ENCODE data around the gene XYLT2. TPM values are rescaled to one million over a fixed set of nuclear protein-coding genes. Genes with fewer than 3 reads are reported as not detected.
A peak's percentile ranks its signal among the peaks of the same experiment; 100 is the strongest.

XYLT2 gene
- total and polyA plus RNA-seq, 4 experiments from 2014 or later: 7.7 to 41.1 (median 29.2) TPM

GRCh38 chr17:50363217-50364060 is 17.5 kb downstream of the XYLT2 start:
- Histone ChIP-seq H3K4me1 (ENCODE audit: insufficient read depth, low read length) (peaks cover 7% of the 10 kb centered on the region), H3K4me3 (ENCODE audit: low read length in 2 of 2) (no peak overlapping the region), H3K9me3 (ENCODE audit: control insufficient read depth in 1 of 2, low read length in 2 of 2) (no peaks in the 10 kb centered on the region), H3K36me3 (ENCODE audit: insufficient read depth, low read length) (peaks cover 35% of the 10 kb centered on the region), H3K27ac (ENCODE audit: low read depth, low read length) (no peak overlapping the region), H3K27me3 (ENCODE audit: insufficient read depth, low read length) (no peaks in the 10 kb centered on the region)
- ChIA-PET POLR2A (ENCODE audit: partially characterized antibody) (interaction anchor here (1.6 to 2.7 kb wide), 3 partner anchors 9 to 34 kb away, joined by 4 to 25 read pairs (median 20); partner anchors contain the start of genes EME1, LRRC59, MRPL27 and XYLT2), CTCF (ENCODE audit: partially characterized antibody) (interaction anchor here (0.8 to 3.1 kb wide), 11 partner anchors 9 to 141 kb away, joined by 3 to 77 read pairs (median 11); partner anchors contain the start of genes EME1, LRRC59, MRPL27 and RSAD1)
- DNase-seq: no peak
- intact Hi-C loops (cut with micrococcal nuclease): loop anchor here (2.0 kb wide), 1 partner anchor 115 kb away; the partner anchor contains the start of gene RSAD1
- no peaks in the 10 kb centered on the region for H3K9me3 Mint-ChIP-seq
- peaks cover 8 to 10% (median 9%) of the 10 kb centered on the region in 4 donors for H3K4me1 Mint-ChIP-seq
- peak overlapping the region in 2 of 7 donors; percentile 37 to 68 for H3K27ac Mint-ChIP-seq
- no peaks in the 10 kb centered on the region for H3K27me3 Mint-ChIP-seq
- H3K36me3 Mint-ChIP-seq: peaks cover 14 to 38% of the 10 kb centered on the region in 2 donors
- no peak overlapping the region for H3K4me3 Mint-ChIP-seq

DNA sequence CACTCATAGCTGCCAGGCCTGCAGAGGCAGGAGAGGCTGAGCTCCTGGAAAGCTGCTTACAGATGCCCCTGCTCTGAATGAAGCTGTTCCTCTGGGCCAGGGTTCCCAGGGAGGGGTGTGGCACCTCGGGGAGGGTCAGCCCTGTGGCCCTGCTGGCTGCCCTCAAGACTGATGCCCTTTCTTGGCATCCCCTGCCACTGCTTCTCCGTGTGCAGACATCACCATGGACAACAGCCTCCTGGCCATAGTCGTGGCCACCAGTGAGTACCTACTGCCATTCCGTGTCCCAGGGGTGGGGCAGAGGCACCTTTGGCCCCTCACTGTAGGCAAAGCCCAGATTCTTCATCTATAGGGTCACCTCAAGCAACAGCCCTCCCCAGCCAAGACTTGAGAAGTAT is 18.1 kb downstream of the XYLT2 start:
- Mint-ChIP-seq H3K4me1 (peaks cover 8 to 10% (median 9%) of the 10 kb centered on the region in 4 donors), H3K4me3 (no peak overlapping the region), H3K9me3 (no peaks in the 10 kb centered on the region), H3K27me3 (no peaks in the 10 kb centered on the region), H3K27ac (no peak overlapping the region), H3K36me3 (peaks cover 11 to 38% of the 10 kb centered on the region in 2 donors)
- Histone ChIP-seq H3K9me3 (ENCODE audit: control insufficient read depth in 1 of 2, low read length in 2 of 2) (no peaks in the 10 kb centered on the region), H3K27me3 (ENCODE audit: insufficient read depth, low read length) (no peaks in the 10 kb centered on the region), H3K4me3 (ENCODE audit: low read length in 2 of 2) (no peak overlapping the region), H3K36me3 (ENCODE audit: insufficient read depth, low read length) (peaks cover 35% of the 10 kb centered on the region), H3K4me1 (ENCODE audit: insufficient read depth, low read length) (peaks cover 7% of the 10 kb centered on the region), H3K27ac (ENCODE audit: low read depth, low read length) (no peak overlapping the region)
- ChIA-PET POLR2A (ENCODE audit: partially characterized antibody) (interaction anchor here (1.6 kb wide), 1 partner anchor 9 kb away, joined by 4 read pairs; the partner anchor contains the start of genes EME1 and MRPL27), CTCF (ENCODE audit: partially characterized antibody) (interaction anchor here (2.8 kb wide), 1 partner anchor 34 kb away, joined by 17 read pairs; the partner anchor contains the start of gene LRRC59)
- DNase-seq: no peak
- intact Hi-C loops (cut with micrococcal nuclease): no loop called here

GRCh38 chr17:50364715-50365114 is 18.8 kb downstream of the XYLT2 start:
- intact Hi-C loops (cut with micrococcal nuclease): no loop called here
- ChIA-PET CTCF (ENCODE audit: partially characterized antibody) (interaction anchor here (1.0 to 2.8 kb wide), 3 partner anchors 15 to 114 kb away, joined by 4 to 17 read pairs (median 4); partner anchors contain the start of gene LRRC59), POLR2A (ENCODE audit: partially characterized antibody) (interaction anchor here (1.4 to 1.6 kb wide), 2 partner anchors 8 to 19 kb away, joined by 3 to 4 read pairs; partner anchors contain the start of genes EME1, MRPL27 and XYLT2)
- Mint-ChIP-seq H3K27ac (no peak overlapping the region), H3K4me1 (peaks cover 8 to 10% (median 9%) of the 10 kb centered on the region in 4 donors), H3K9me3 (no peaks in the 10 kb centered on the region), H3K36me3 (peaks cover 11 to 40% of the 10 kb centered on the region in 2 donors), H3K4me3 (no peak overlapping the region), H3K27me3 (no peaks in the 10 kb centered on the region)
- H3K27ac ChIP-seq (ENCODE audit: low read depth, low read length): no peak overlapping the region
- H3K4me3 ChIP-seq (ENCODE audit: low read length in 2 of 2): no peak overlapping the region
- DNase-seq: no peak
- peaks cover 41% of the 10 kb centered on the region for H3K36me3 ChIP-seq (ENCODE audit: insufficient read depth, low read length)
- H3K27me3 ChIP-seq (ENCODE audit: insufficient read depth, low read length): no peaks in the 10 kb centered on the region
- H3K4me1 ChIP-seq (ENCODE audit: insufficient read depth, low read length): peaks cover 7% of the 10 kb centered on the region
- H3K9me3 ChIP-seq (ENCODE audit: control insufficient read depth in 1 of 2, low read length in 2 of 2): no peaks in the 10 kb centered on the region

- H3K36me3 ChIP-seq (ENCODE audit: insufficient read depth, low read length): peaks cover 46% of the 10 kb centered on the region
Observed at GRCh38 chr17:50365165-50365564, 19.2 kb downstream of the XYLT2 start.

GRCh38 chr17:50365649-50366393 is 19.9 kb downstream of the XYLT2 start:
- intact Hi-C loops (cut with micrococcal nuclease): no loop called here
- H3K27ac ChIP-seq (ENCODE audit: low read depth, low read length): no peak overlapping the region
- H3K27me3 ChIP-seq (ENCODE audit: insufficient read depth, low read length): no peaks in the 10 kb centered on the region
- H3K4me1 Mint-ChIP-seq: peaks cover 8 to 10% (median 9%) of the 10 kb centered on the region in 4 donors
- H3K4me3 Mint-ChIP-seq: no peak overlapping the region
- H3K36me3 Mint-ChIP-seq: peaks cover 16 to 48% of the 10 kb centered on the region in 2 donors
- CTCF ChIA-PET (ENCODE audit: partially characterized antibody): interaction anchor here (1.0 to 2.8 kb wide), 4 partner anchors 14 to 113 kb away, joined by 3 to 17 read pairs (median 4); partner anchors contain the start of gene LRRC59
- H3K27ac Mint-ChIP-seq: no peak overlapping the region
- H3K4me3 ChIP-seq (ENCODE audit: low read length in 2 of 2): no peak overlapping the region
- H3K9me3 ChIP-seq (ENCODE audit: control insufficient read depth in 1 of 2, low read length in 2 of 2): no peaks in the 10 kb centered on the region
- H3K36me3 ChIP-seq (ENCODE audit: insufficient read depth, low read length): peaks cover 50% of the 10 kb centered on the region
- no peak for DNase-seq
- no peaks in the 10 kb centered on the region for H3K27me3 Mint-ChIP-seq
- POLR2A ChIA-PET (ENCODE audit: partially characterized antibody): interaction anchor here (1.0 to 1.4 kb wide), 2 partner anchors 14 to 20 kb away, joined by 3 read pairs; partner anchors contain the start of gene XYLT2
- no peaks in the 10 kb centered on the region for H3K9me3 Mint-ChIP-seq
- H3K4me1 ChIP-seq (ENCODE audit: insufficient read depth, low read length): peaks cover 7% of the 10 kb centered on the region

More at GRCh38 chr17:50365165-50365564, 19.2 kb downstream of the XYLT2 start:
- H3K27ac Mint-ChIP-seq: no peak overlapping the region
- H3K4me3 Mint-ChIP-seq: no peak overlapping the region
- no peaks in the 10 kb centered on the region for H3K27me3 ChIP-seq (ENCODE audit: insufficient read depth, low read length)
- H3K27me3 Mint-ChIP-seq: no peaks in the 10 kb centered on the region
- H3K27ac ChIP-seq (ENCODE audit: low read depth, low read length): no peak overlapping the region
- H3K4me1 Mint-ChIP-seq: peaks cover 8 to 10% (median 9%) of the 10 kb centered on the region in 4 donors
- intact Hi-C loops (cut with micrococcal nuclease): no loop called here
- H3K36me3 Mint-ChIP-seq: peaks cover 12 to 45% of the 10 kb centered on the region in 2 donors
- ChIA-PET POLR2A (ENCODE audit: partially characterized antibody) (interaction anchor here (1.4 kb wide), 1 partner anchor 20 kb away, joined by 3 read pairs; the partner anchor contains the start of gene XYLT2), CTCF (ENCODE audit: partially characterized antibody) (interaction anchor here (1.0 to 2.8 kb wide), 4 partner anchors 14 to 114 kb away, joined by 3 to 17 read pairs (median 4); partner anchors contain the start of gene LRRC59)
- H3K9me3 Mint-ChIP-seq: no peaks in the 10 kb centered on the region
- no peak for DNase-seq
- no peaks in the 10 kb centered on the region for H3K9me3 ChIP-seq (ENCODE audit: control insufficient read depth in 1 of 2, low read length in 2 of 2)
- no peak overlapping the region for H3K4me3 ChIP-seq (ENCODE audit: low read length in 2 of 2)
- H3K4me1 ChIP-seq (ENCODE audit: insufficient read depth, low read length): peaks cover 7% of the 10 kb centered on the region

DNA sequence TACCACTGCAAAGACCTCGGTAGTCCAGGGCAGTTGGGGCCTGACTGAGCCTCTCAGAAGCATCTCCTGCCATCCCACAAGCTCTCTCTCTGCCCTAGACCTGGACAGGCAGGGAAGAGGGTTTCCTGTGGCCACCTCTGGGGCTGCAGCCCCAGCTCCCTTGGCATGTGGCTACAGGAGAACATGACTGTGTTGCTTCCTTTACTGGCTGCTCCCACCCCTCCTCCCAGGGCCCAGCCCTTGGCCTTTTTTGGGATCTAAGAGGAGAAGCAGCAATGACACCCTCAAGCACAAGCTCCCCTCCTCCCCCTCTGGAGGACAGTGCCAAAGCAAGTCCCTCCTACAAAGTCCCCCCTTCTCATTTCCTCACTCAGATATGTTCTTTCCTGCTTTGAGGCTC is 21.5 kb downstream of the XYLT2 start:
- Histone ChIP-seq H3K27ac (ENCODE audit: low read depth, low read length) (no peak overlapping the region), H3K36me3 (ENCODE audit: insufficient read depth, low read length) (peaks cover 50% of the 10 kb centered on the region), H3K4me3 (ENCODE audit: low read length in 2 of 2) (no peak overlapping the region), H3K4me1 (ENCODE audit: insufficient read depth, low read length) (peaks cover 16% of the 10 kb centered on the region), H3K27me3 (ENCODE audit: insufficient read depth, low read length) (no peaks in the 10 kb centered on the region), H3K9me3 (ENCODE audit: control insufficient read depth in 1 of 2, low read length in 2 of 2) (no peaks in the 10 kb centered on the region)
- peaks cover 11 to 17% (median 14%) of the 10 kb centered on the region in 4 donors for H3K4me1 Mint-ChIP-seq
- ChIA-PET POLR2A (ENCODE audit: partially characterized antibody) (interaction anchor here (2.5 kb wide), 1 partner anchor 9 kb away, joined by 10 read pairs; no protein-coding TSS in a partner anchor), CTCF (ENCODE audit: partially characterized antibody) (interaction anchor here (2.5 kb wide), 1 partner anchor 30 kb away, joined by 16 read pairs; the partner anchor contains the start of gene LRRC59)
- intact Hi-C loops (cut with micrococcal nuclease): no loop called here
- no peaks in the 10 kb centered on the region for H3K9me3 Mint-ChIP-seq
- H3K27me3 Mint-ChIP-seq: no peaks in the 10 kb centered on the region
- no peak for DNase-seq
- H3K27ac Mint-ChIP-seq: no peak overlapping the region
- no peak overlapping the region for H3K4me3 Mint-ChIP-seq
- H3K36me3 Mint-ChIP-seq: peaks cover 24 to 48% of the 10 kb centered on the region in 2 donors

Measured in CD4-positive, alpha-beta memory T cell (primary cell).